K562 (cell line): ENCODE data around the gene PPP1R12C. TPM values are rescaled to one million over a fixed set of nuclear protein-coding genes. Genes with fewer than 3 reads are reported as not detected.
A peak's percentile ranks its signal among the peaks of the same experiment; 100 is the strongest.

Experiments used
- ATAC-seq: fragments of 200-7000 bp; cut with Tn5 transposase; 3 replicates; pipeline ENCODE4 v1.9.1; 2020; ENCODE audit warnings: moderate library complexity
- BruUV-seq: library from RNA; stranded (reverse); fragments of 400-500 nt; replicated peaks from 2 replicates; lab custom pipeline; 2021; lab: Mats Ljungman, UMichigan
- CTCF ChIA-PET: fragments of 300-600 bp; formaldehyde crosslinking; extraction: SDS; loops from one replicate; lab custom pipeline; 2021; ENCODE audit warnings: low intra/inter-chr PET ratio; lab: Yijun Ruan, JAX
- POLR2A ChIA-PET: fragments of 300-600, 350-650 bp; sonication (Branson Sonifier 250); formaldehyde crosslinking; extraction: SDS; loops from one replicate; lab custom pipeline; 2021; ENCODE audit warnings: antibody characterized with exemption, inconsistent platforms; lab: Yijun Ruan, JAX
- DNase-seq, 4 experiments: peaks; one replicate each; pipeline versions ENCODE4 v3.0.0 to v3.0.0-alpha.2; 2011 to 2018; ENCODE audit warnings: low spot score in 3 of 4, mixed read lengths in 3 of 4; ENCODE audit errors: extremely low read depth in 1 of 4
- FAIRE-seq: peaks from 2 replicates; lab custom pipeline; 2011; peaks lifted over from hg19 to GRCh38; lab: Jason Lieb, UNC
- H2AFZ ChIP-seq: 2 replicates; pipeline ENCODE4 v1.6.0; 2011; ENCODE audit warnings: low read depth, low read length, control low read depth, inconsistent platforms
- H3K27ac ChIP-seq: fragments of 200-600 bp; 3 replicates; pipeline ENCODE4 v1.8.0; 2011; ENCODE audit warnings: low read depth, mild to moderate bottlenecking, control low read depth, inconsistent platforms, low read length, moderate library complexity, mixed read lengths; ENCODE audit errors: extremely low read depth
- H3K27me3 ChIP-seq, 2 experiments: fragments of 300-600 bp in 1 of 2; 2 replicates in 1 of 2; 3 replicates in 1 of 2; pipeline versions ENCODE4 v1.6.0 to v1.8.0; 2011; ENCODE audit warnings: inconsistent platforms in 2 of 2, low read length in 2 of 2, mild to moderate bottlenecking in 1 of 2, mixed read lengths in 1 of 2, moderate library complexity in 1 of 2; ENCODE audit not compliant: control insufficient read depth in 2 of 2, insufficient read depth in 2 of 2
- H3K36me3 ChIP-seq: fragments of 300-600 bp; 3 replicates; pipeline ENCODE4 v1.8.0; 2011; ENCODE audit warnings: mild to moderate bottlenecking, low read length, inconsistent platforms; ENCODE audit not compliant: control insufficient read depth, insufficient read depth
- H3K4me1 ChIP-seq, 2 experiments: fragments of 200-600 bp in 1 of 2; replicated peaks in 1 of 2; 2 replicates in 1 of 2; 3 replicates in 1 of 2; pipeline versions ENCODE4 v1.5.1 to v1.8.0; 2011; ENCODE audit warnings: inconsistent platforms in 2 of 2, low read length in 2 of 2, mild to moderate bottlenecking in 1 of 2, mixed read lengths in 1 of 2, moderate library complexity in 1 of 2; ENCODE audit not compliant: control insufficient read depth in 2 of 2, insufficient read depth in 2 of 2
- H3K4me2 ChIP-seq: 2 replicates; pipeline ENCODE4 v1.6.1; 2011; ENCODE audit warnings: low read length, control low read depth, inconsistent platforms, mixed read lengths; ENCODE audit not compliant: insufficient read depth
- H3K4me3 ChIP-seq: fragments of 200-600 bp; sonication (generic), shearing (Covaris generic); 2 replicates; pipeline ENCODE4 v1.5.1; 2016; ENCODE audit warnings: control low read depth, inconsistent platforms
- H3K79me2 ChIP-seq: fragments of 200-600 bp; 3 replicates; pipeline ENCODE4 v1.8.0; 2011; ENCODE audit warnings: low read length, inconsistent platforms; ENCODE audit not compliant: control insufficient read depth, insufficient read depth
- H3K9ac ChIP-seq, 2 experiments: 2 replicates each; pipeline versions ENCODE4 v1.6.0 to v1.6.1; 2011; ENCODE audit warnings: low read depth in 2 of 2, low read length in 2 of 2, control low read depth in 1 of 2, inconsistent platforms in 1 of 2, mild to moderate bottlenecking in 1 of 2, mixed read lengths in 1 of 2; ENCODE audit not compliant: insufficient read depth in 1 of 2
- H3K9me1 ChIP-seq: one replicate; pipeline ENCODE4 v1.6.0; 2011; ENCODE audit warnings: inconsistent platforms, mild to moderate bottlenecking, low read length, moderate library complexity; ENCODE audit not compliant: control insufficient read depth, insufficient read depth
- H3K9me3 ChIP-seq: replicated peaks from 2 replicates; pipeline ENCODE4 v1.5.1; 2011; ENCODE audit warnings: low read depth, low read length, inconsistent platforms; ENCODE audit not compliant: control insufficient read depth, insufficient read depth
- H4K20me1 ChIP-seq: replicated peaks from 2 replicates; pipeline ENCODE4 v1.6.1; 2011; ENCODE audit warnings: low read length, inconsistent platforms, mixed read lengths; ENCODE audit not compliant: control insufficient read depth, insufficient read depth
- CHAMP1 ChIP-seq: fragments of 450-650 bp; IDR thresholded peaks from 2 replicates; pipeline ENCODE4 v1.6.1; 2016; ENCODE audit warnings: mild to moderate bottlenecking
- POLR2G ChIP-seq: fragments of 200-400 bp; formaldehyde crosslinking; IDR thresholded peaks from 2 replicates; pipeline ENCODE4 v1.6.1; 2017; ENCODE audit warnings: low read depth, mild to moderate bottlenecking, antibody characterized with exemption, low read length, moderate library complexity
- RBM39 ChIP-seq: fragments of 200-400 bp; formaldehyde crosslinking; optimal IDR thresholded peaks from 2 replicates; pipeline ENCODE3; 2018; ENCODE audit warnings: low read depth, low read length
- ZBTB33 ChIP-seq: sonication (generic); formaldehyde crosslinking; IDR thresholded peaks from 2 replicates; pipeline ENCODE4 v1.8.1; 2023; ENCODE audit warnings: mild to moderate bottlenecking, missing genetic modification reagents
- ZNF398 ChIP-seq: fragments of 250-450 bp; sonication (Bioruptor Pico); IDR thresholded peaks from 2 replicates; pipeline ENCODE4 v1.8.0; 2021; ENCODE audit warnings: moderate library complexity, mild to moderate bottlenecking, inconsistent platforms
- WGBS: fragments of 100-300 bp; shearing (Covaris generic); methylation state at CpG from one replicate; pipeline ENCODE4 v1.1.6; 2016; ENCODE audit warnings: low coverage, mixed read lengths; ENCODE audit not compliant: insufficient coverage; ENCODE audit errors: missing lambda C conversion rate; 5-methylcytosine and 5-hydroxymethylcytosine counted together
- in situ Hi-C: fragments of 300-500 bp; cut with MboI; formaldehyde crosslinking; loops from 4 replicates; pipeline ENCODE4 v1.15.0; 2018; ENCODE audit warnings: inconsistent platforms, mixed read lengths
- intact Hi-C: fragments of 100-400 bp; cut with micrococcal nuclease; formaldehyde crosslinking; loops from 2 replicates; pipeline ENCODE4 v1.14.2; 2022
- polyA plus RNA-seq, 8 experiments: library from polyadenylated mRNA; depleted of rRNA in 4 of 8; stranded (reverse) in 5 of 8; unstranded in 3 of 8; fragments of >200 nt; fragmentation: Nextera tagmentation in 2 of 8; fragmentation: Illumina TruSeq in 1 of 8; extraction: Ambion mirVana in 2 of 8; extraction: Trizol in 1 of 8; gene quantifications; 2 replicates each; pipeline versions ENCODE4 v1.2.1 to v1.2.3, GENCODE V29; 2011 to 2014; ENCODE audit warnings: inconsistent platforms in 1 of 8, missing spikeins in 1 of 8
- total RNA-seq, 7 experiments: library from RNA; depleted of rRNA in 6 of 7; stranded (reverse); fragments of >200 nt in 6 of 7; fragmentation: Illumina TruSeq in 2 of 7; extraction: Trizol in 2 of 7; gene quantifications; 2 replicates each; pipeline versions ENCODE4 v1.2.1 to v1.2.3, GENCODE V29; 2011 to 2021; ENCODE audit warnings: low replicate concordance in 1 of 7

Gene PPP1R12C
- total and polyA plus RNA-seq, 9 of the 15 experiments (the other 6 are each of a cell fraction or from before 2014, with no cell fraction given), result 1.8 to 136 (median 33.7) TPM

- DNase-seq (no peak), ATAC-seq (peak; percentile 44; the same call in 1 of the 3 replicates), FAIRE-seq (no peak)
- ChIA-PET CTCF (no interaction called here), POLR2A (interaction anchor here (1.1 kb wide), 1 partner anchor 10 kb away, joined by 4 read pairs; no protein-coding TSS in a partner anchor)
- in situ Hi-C loops (no loop called here), intact Hi-C loops (no loop called here)
- H3K79me2 ChIP-seq, result peaks cover 2% of the 10 kb centered on the region; the same call in 1 of the 3 replicates
- BruUV-seq, result TSS peak; percentile 46
- H3K9me1 ChIP-seq, result peaks cover 3% of the 10 kb centered on the region
- H3K4me1 ChIP-seq, result peaks cover 0 to 67% of the 10 kb centered on the region in 2 experiments; a peak in 2 of 5 replicates
- peaks cover 70% of the 10 kb centered on the region for H3K36me3 ChIP-seq
- H3K4me3 ChIP-seq, result no peak overlapping the region
- 79% methylated on average over 9 of the region's 23 CpGs for WGBS
- H3K9me3 ChIP-seq, result no peaks in the 10 kb centered on the region
- H3K27ac ChIP-seq, result no peak overlapping the region
- H2AFZ ChIP-seq, result no peak overlapping the region
- no peaks in the 10 kb centered on the region for H4K20me1 ChIP-seq
- TF ChIP-seq CHAMP1, result no peak
- TF ChIP-seq ZBTB33 (CRISPR knock-in tag), result peak; percentile 82
- peak; percentile 39; the same call in 1 of the 2 replicates for TF ChIP-seq POLR2G
- TF ChIP-seq RBM39, result no peak
- TF ChIP-seq ZNF398 (CRISPR knock-in tag), result no peak
- H3K4me2 ChIP-seq, result no peak overlapping the region
- H3K9ac ChIP-seq, result no peak overlapping the region; a peak in 1 of 4 replicates
- no peaks in the 10 kb centered on the region for H3K27me3 ChIP-seq
These were observed 21.3 kb downstream of the PPP1R12C start for GRCh38 chr19:55096061-55096701.
